Thoracic aorta (tissue), 2 donors: ENCODE data around the gene GALP. TPM values are rescaled to one million over a fixed set of nuclear protein-coding genes. Genes with fewer than 3 reads are reported as not detected.

Experiments
- ATAC-seq: fragments of 150-250 bp; one replicate; pipeline ENCODE4 v1.8.0; 2017; ENCODE audit warnings: low read depth; ENCODE audit not compliant: insufficient number of reproducible peaks, low FRiP score
- DNase-seq: peaks from one replicate; pipeline ENCODE4 v3.0.0-alpha.2; 2020; ENCODE audit warnings: low spot score
- H3K27ac ChIP-seq, 2 donors: fragments of 200-600 bp; sonication (generic); 1 replicate in 1 of 2; 2 replicates in 1 of 2; pipeline ENCODE4 v1.5.1; 2016; ENCODE audit warnings: mild to moderate bottlenecking in 2 of 2, moderate library complexity in 2 of 2
- H3K27me3 ChIP-seq: fragments of 200-600 bp; sonication (generic); replicated peaks from 2 replicates; pipeline ENCODE4 v1.6.0; 2016; ENCODE audit warnings: mild to moderate bottlenecking; ENCODE audit not compliant: insufficient read depth
- H3K36me3 ChIP-seq: fragments of 200-600 bp; sonication (generic); one replicate; pipeline ENCODE4 v1.5.1; 2016
- H3K4me1 ChIP-seq, 2 donors: fragments of 200-600 bp; sonication (generic); 1 replicate in 1 of 2; 2 replicates in 1 of 2; pipeline versions ENCODE4 v1.5.1 to v1.6.0; 2016; ENCODE audit warnings: low read depth in 2 of 2, mild to moderate bottlenecking in 1 of 2; ENCODE audit not compliant: control insufficient read depth in 1 of 2
- H3K4me3 ChIP-seq: fragments of 200-600 bp; sonication (generic); 2 replicates; pipeline ENCODE4 v1.5.1; 2016; ENCODE audit warnings: mild to moderate bottlenecking
- H3K9me3 ChIP-seq: fragments of 200-600 bp; sonication (generic); 2 replicates; pipeline ENCODE4 v1.5.1; 2016
- CTCF ChIP-seq: fragments of 200-600 bp; sonication (generic); IDR thresholded peaks from one replicate; pipeline ENCODE4 v1.5.1; 2019; ENCODE audit warnings: antibody characterized with exemption
- total RNA-seq, 2 donors: library from RNA; depleted of rRNA; stranded (reverse); fragments of >200 nt; gene quantifications; one replicate each; pipeline versions ENCODE4 v1.1.0 to v1.2.3, GENCODE V29; 2016

GALP gene
- total RNA-seq, 2 donors from 2014 or later: not detected

- no peak for ATAC-seq
- Histone ChIP-seq H3K4me1 (peaks cover 11 to 23% of the 10 kb centered on the region in 2 donors), H3K4me3 (no peak overlapping the region)
Measured at GRCh38 chr19:56142897-56143434, 32.8 kb upstream of the GALP start.

GRCh38 chr19:56144376-56144775, 31.4 kb upstream of the GALP start:
- Histone ChIP-seq H3K36me3 (peaks cover 12% of the 10 kb centered on the region), H3K4me3 (no peak overlapping the region)
- TF ChIP-seq CTCF: no peak

More at GRCh38 chr19:56142897-56143434, 32.8 kb upstream of the GALP start:
- H3K27ac ChIP-seq: no peak overlapping the region
- no peak for DNase-seq
- TF ChIP-seq CTCF: no peak
- no peaks in the 10 kb centered on the region for H3K9me3 ChIP-seq
- peaks cover 9% of the 10 kb centered on the region for H3K36me3 ChIP-seq
- H3K27me3 ChIP-seq: no peaks in the 10 kb centered on the region

GRCh38 chr19:56144831-56145230, 31.0 kb upstream of the GALP start:
- peaks cover 10 to 22% of the 10 kb centered on the region in 2 donors for H3K4me1 ChIP-seq
- no peak for DNase-seq
- H3K27ac ChIP-seq: no peak overlapping the region
- H3K4me3 ChIP-seq: no peak overlapping the region
- TF ChIP-seq CTCF: no peak
- no peaks in the 10 kb centered on the region for H3K27me3 ChIP-seq
- H3K9me3 ChIP-seq: no peaks in the 10 kb centered on the region
- no peak for ATAC-seq
- peaks cover 12% of the 10 kb centered on the region for H3K36me3 ChIP-seq

More at GRCh38 chr19:56144376-56144775, 31.4 kb upstream of the GALP start:
- no peaks in the 10 kb centered on the region for H3K27me3 ChIP-seq
- H3K4me1 ChIP-seq: peaks cover 11 to 23% of the 10 kb centered on the region in 2 donors
- no peak for ATAC-seq
- no peak overlapping the region for H3K27ac ChIP-seq
- no peak for DNase-seq
- no peaks in the 10 kb centered on the region for H3K9me3 ChIP-seq

GRCh38 chr19:56145698-56146097, 30.1 kb upstream of the GALP start:
- Histone ChIP-seq H3K9me3 (no peaks in the 10 kb centered on the region), H3K27ac (no peak overlapping the region), H3K36me3 (peaks cover 12% of the 10 kb centered on the region), H3K27me3 (no peaks in the 10 kb centered on the region), H3K4me1 (peaks cover 7 to 16% of the 10 kb centered on the region in 2 donors), H3K4me3 (no peak overlapping the region)
- ATAC-seq (no peak), DNase-seq (no peak)
- no peak for TF ChIP-seq CTCF

- no peaks in the 10 kb centered on the region for H3K27me3 ChIP-seq
- DNase-seq (no peak), ATAC-seq (no peak)
- peaks cover 12% of the 10 kb centered on the region for H3K36me3 ChIP-seq
- no peaks in the 10 kb centered on the region for H3K9me3 ChIP-seq
- TF ChIP-seq CTCF: no peak
- H3K4me1 ChIP-seq: peaks cover 5 to 14% of the 10 kb centered on the region in 2 donors
- H3K4me3 ChIP-seq: no peak overlapping the region
- H3K27ac ChIP-seq: no peak overlapping the region
Measured at GRCh38 chr19:56146904-56147303, 28.9 kb upstream of the GALP start.
